ENCODE results near the gene TMEM132C.

DNA sequence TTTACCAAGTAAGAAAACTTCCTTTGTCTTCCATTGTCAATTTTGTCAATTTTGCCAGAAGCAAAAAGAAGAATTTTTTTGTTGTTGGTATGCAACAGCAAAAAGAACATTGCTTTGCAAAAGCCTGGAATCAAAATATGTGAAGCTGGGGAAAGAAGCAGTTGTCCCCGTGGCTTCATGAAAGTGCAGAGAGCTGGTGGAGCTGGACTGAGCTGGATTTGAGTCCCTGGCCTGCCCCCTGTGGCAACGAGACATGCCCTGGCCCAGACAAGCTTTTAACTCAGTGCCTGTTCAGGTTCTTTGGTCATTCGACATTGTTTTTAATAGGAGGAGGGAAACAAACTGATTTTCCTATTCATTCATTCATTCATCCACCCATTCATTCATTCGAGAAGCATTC lies 486.5 kb downstream of the TMEM132C start:
- no peak for TF ChIP-seq RAD21 (IDR thresholded peaks at IDR 0.05)
- TF ChIP-seq, protein P1, sequence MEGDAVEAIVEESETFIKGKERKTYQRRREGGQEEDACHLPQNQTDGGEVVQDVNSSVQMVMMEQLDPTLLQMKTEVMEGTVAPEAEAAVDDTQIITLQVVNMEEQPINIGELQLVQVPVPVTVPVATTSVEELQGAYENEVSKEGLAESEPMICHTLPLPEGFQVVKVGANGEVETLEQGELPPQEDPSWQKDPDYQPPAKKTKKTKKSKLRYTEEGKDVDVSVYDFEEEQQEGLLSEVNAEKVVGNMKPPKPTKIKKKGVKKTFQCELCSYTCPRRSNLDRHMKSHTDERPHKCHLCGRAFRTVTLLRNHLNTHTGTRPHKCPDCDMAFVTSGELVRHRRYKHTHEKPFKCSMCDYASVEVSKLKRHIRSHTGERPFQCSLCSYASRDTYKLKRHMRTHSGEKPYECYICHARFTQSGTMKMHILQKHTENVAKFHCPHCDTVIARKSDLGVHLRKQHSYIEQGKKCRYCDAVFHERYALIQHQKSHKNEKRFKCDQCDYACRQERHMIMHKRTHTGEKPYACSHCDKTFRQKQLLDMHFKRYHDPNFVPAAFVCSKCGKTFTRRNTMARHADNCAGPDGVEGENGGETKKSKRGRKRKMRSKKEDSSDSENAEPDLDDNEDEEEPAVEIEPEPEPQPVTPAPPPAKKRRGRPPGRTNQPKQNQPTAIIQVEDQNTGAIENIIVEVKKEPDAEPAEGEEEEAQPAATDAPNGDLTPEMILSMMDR (IDR thresholded peaks at IDR 0.05; ENCODE audit: low read depth, low read length, missing input control): no peak

Measured in liver (tissue), 3 donors.